Erythroblast (primary cell): ENCODE data around the gene NLGN1.

Experiments
- GATA1 ChIP-seq: IDR thresholded peaks from 2 replicates; pipeline ENCODE4 v1.6.1; 2011; ENCODE audit warnings: low read depth, mild to moderate bottlenecking, control low read depth, low read length, moderate library complexity
- POLR2A ChIP-seq: IDR thresholded peaks from 2 replicates; pipeline ENCODE4 v1.6.1; 2011; ENCODE audit warnings: mild to moderate bottlenecking, low read length

DNA sequence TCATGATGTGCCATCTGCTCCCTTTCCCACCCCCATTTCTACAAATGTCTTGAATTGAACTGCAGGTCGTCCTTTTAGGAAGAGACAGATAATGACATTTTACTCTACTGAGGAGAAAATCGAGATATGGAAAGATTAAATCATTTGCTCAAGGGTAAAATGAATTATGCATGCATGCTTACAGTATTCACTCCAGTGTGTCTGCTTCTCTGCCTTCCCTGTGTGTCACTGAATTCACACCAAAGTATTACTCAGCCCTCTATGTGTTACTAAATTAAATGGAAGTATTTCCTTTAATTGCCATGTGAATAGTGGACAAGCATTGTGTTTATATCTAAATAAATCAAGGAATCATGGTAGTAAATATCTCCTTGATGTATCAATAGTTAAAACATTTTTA, 449.0 kb downstream of the NLGN1 start:
- TF ChIP-seq POLR2A (no peak), GATA1 (no peak)
